HL-60 (cell line): Measurements from ENCODE around the gene MMRN1.

Experiments used
- CTCF ChIP-seq: IDR thresholded peaks from one replicate; pipeline ENCODE4 v1.5.1; 2011; ENCODE audit warnings: low read length, control low read depth, inconsistent platforms; ENCODE audit not compliant: insufficient read depth
- GABPA ChIP-seq: IDR thresholded peaks from 2 replicates; pipeline ENCODE4 v1.6.1; 2012; ENCODE audit warnings: low read depth
- POLR2AphosphoS5 ChIP-seq: IDR thresholded peaks from 2 replicates; pipeline ENCODE4 v1.6.1; 2012; ENCODE audit warnings: low read depth
- REST ChIP-seq: IDR thresholded peaks from 2 replicates; pipeline ENCODE4 v1.6.1; 2012; ENCODE audit warnings: low read depth; ENCODE audit not compliant: insufficient replicate concordance

- TF ChIP-seq CTCF (no peak), POLR2AphosphoS5 (no peak), REST (no peak), GABPA (no peak)
Measured at GRCh38 chr4:89897867-89898266, 3.2 kb downstream of the MMRN1 start.
